Measurements from ENCODE around the gene FOXK1.
A peak's percentile ranks its signal among the peaks of the same experiment; 100 is the strongest.

FOXK1 gene

GRCh38 chr7:4655896-4656295 lies 26.2 kb upstream of the FOXK1 start:
- DNase-seq (ENCODE audit: low read depth) = no peak
- no peak for TF ChIP-seq CTCF (IDR thresholded peaks at IDR 0.05; ENCODE audit: low read length, missing control alignments)

GRCh38 chr7:4657640-4658417 lies 24.3 kb upstream of the FOXK1 start:
- H3K4me3 ChIP-seq (replicated peaks; ENCODE audit: low read depth, low read length) = no peak overlapping the region
- DNase-seq (ENCODE audit: low read depth) = no peak

More at GRCh38 chr7:4655896-4656295, 26.2 kb upstream of the FOXK1 start:
- no peak overlapping the region for H3K4me3 ChIP-seq (replicated peaks; ENCODE audit: low read depth, low read length)

GRCh38 chr7:4659551-4660286 lies 22.4 kb upstream of the FOXK1 start:
- no peak overlapping the region for H3K4me3 ChIP-seq (replicated peaks; ENCODE audit: low read depth, low read length)
- peak; percentile 3 for TF ChIP-seq CTCF (IDR thresholded peaks at IDR 0.05; ENCODE audit: low read length, missing control alignments)
- no peak for DNase-seq (ENCODE audit: low read depth)

More at GRCh38 chr7:4657640-4658417, 24.3 kb upstream of the FOXK1 start:
- TF ChIP-seq CTCF (IDR thresholded peaks at IDR 0.05; ENCODE audit: low read length, missing control alignments) = no peak

GRCh38 chr7:4661871-4662270 lies 20.2 kb upstream of the FOXK1 start:
- DNase-seq (ENCODE audit: low read depth) = peak; percentile 60
- TF ChIP-seq CTCF (IDR thresholded peaks at IDR 0.05; ENCODE audit: low read length, missing control alignments) = no peak
- H3K4me3 ChIP-seq (replicated peaks; ENCODE audit: low read depth, low read length) = no peak overlapping the region

GRCh38 chr7:4663239-4664018 lies 18.7 kb upstream of the FOXK1 start:
- DNase-seq (ENCODE audit: low read depth) = no peak
- no peak overlapping the region for H3K4me3 ChIP-seq (replicated peaks; ENCODE audit: low read depth, low read length)
- no peak for TF ChIP-seq CTCF (IDR thresholded peaks at IDR 0.05; ENCODE audit: low read length, missing control alignments)

- H3K4me3 ChIP-seq (replicated peaks; ENCODE audit: low read depth, low read length) = no peak overlapping the region
- peak; percentile 95 for DNase-seq (ENCODE audit: low read depth)
- no peak for TF ChIP-seq CTCF (IDR thresholded peaks at IDR 0.05; ENCODE audit: low read length, missing control alignments)
Measured at GRCh38 chr7:4665661-4666060, 16.4 kb upstream of the FOXK1 start.

All from fibroblast of pulmonary artery (primary cell).